Activated gamma-delta T cell treated with anti-CD3 and anti-CD28 coated beads, Interleukin-2, amount 50 U/mL, for 16 hours (primary cell): ENCODE data around the gene CLEC19A.

ENCODE experiments used
- DNase-seq: peaks from one replicate; pipeline ENCODE4 v3.0.0-alpha.2; 2020; ENCODE audit warnings: low read depth

The CLEC19A gene

GRCh38 chr16:19285431-19285830 is at the start of gene CLEC19A:
CLEC19A (plus strand) TSS chr16:19285731; CDS start chr16:19285852, 121 bp downstream.
- DNase-seq: no peak

GRCh38 chr16:19235886-19236285 is 49.6 kb upstream of the CLEC19A start:
- no peak for DNase-seq

GRCh38 chr16:19236561-19237209 is 48.8 kb upstream of the CLEC19A start:
- DNase-seq: no peak

GRCh38 chr16:19238406-19238805 is 47.1 kb upstream of the CLEC19A start:
- DNase-seq: no peak

- no peak for DNase-seq
Measured at GRCh38 chr16:19239511-19240155, 45.9 kb upstream of the CLEC19A start.

GRCh38 chr16:19240494-19240893 is 45.0 kb upstream of the CLEC19A start:
- DNase-seq: no peak

- no peak for DNase-seq
Measured at GRCh38 chr16:19241512-19241911, 44.0 kb upstream of the CLEC19A start.

GRCh38 chr16:19242186-19242585 is 43.3 kb upstream of the CLEC19A start:
- no peak for DNase-seq

GRCh38 chr16:19242987-19243575 is 42.5 kb upstream of the CLEC19A start:
- DNase-seq: no peak

GRCh38 chr16:19245326-19245925 is 40.1 kb upstream of the CLEC19A start:
- no peak for DNase-seq

GRCh38 chr16:19252904-19253303 is 32.6 kb upstream of the CLEC19A start:
- no peak for DNase-seq

- DNase-seq: no peak
Measured at GRCh38 chr16:19254611-19255010, 30.9 kb upstream of the CLEC19A start.

GRCh38 chr16:19264123-19264673 is 21.3 kb upstream of the CLEC19A start:
- DNase-seq: no peak

- no peak for DNase-seq
Measured at GRCh38 chr16:19265380-19265930, 20.1 kb upstream of the CLEC19A start.

GRCh38 chr16:19266774-19267173 is 18.8 kb upstream of the CLEC19A start:
- no peak for DNase-seq

- no peak for DNase-seq
Measured at GRCh38 chr16:19269098-19269497, 16.4 kb upstream of the CLEC19A start.

GRCh38 chr16:19274165-19274797 is 11.2 kb upstream of the CLEC19A start:
- DNase-seq: no peak

- no peak for DNase-seq
Measured at GRCh38 chr16:19278403-19278802, 7.1 kb upstream of the CLEC19A start.

- no peak for DNase-seq
Measured at GRCh38 chr16:19281246-19281645, 4.3 kb upstream of the CLEC19A start.

GRCh38 chr16:19282101-19282500 is 3.4 kb upstream of the CLEC19A start:
- no peak for DNase-seq

- no peak for DNase-seq
Measured at GRCh38 chr16:19283637-19284036, 1.9 kb upstream of the CLEC19A start.

- no peak for DNase-seq
Measured at GRCh38 chr16:19284207-19284606, 1.3 kb upstream of the CLEC19A start.
